Erythroblast (primary cell): ENCODE results near the gene SPATA9.

Experiments
- DNase-seq, 2 experiments: peaks; one replicate each; lab custom pipeline; 2025; lab: John Stamatoyannopoulos, UW
- GATA1 ChIP-seq: IDR thresholded peaks from 2 replicates; pipeline ENCODE4 v1.6.1; 2011; ENCODE audit warnings: low read depth, mild to moderate bottlenecking, control low read depth, low read length, moderate library complexity
- POLR2A ChIP-seq: IDR thresholded peaks from 2 replicates; pipeline ENCODE4 v1.6.1; 2011; ENCODE audit warnings: mild to moderate bottlenecking, low read length

SPATA9 gene

DNA sequence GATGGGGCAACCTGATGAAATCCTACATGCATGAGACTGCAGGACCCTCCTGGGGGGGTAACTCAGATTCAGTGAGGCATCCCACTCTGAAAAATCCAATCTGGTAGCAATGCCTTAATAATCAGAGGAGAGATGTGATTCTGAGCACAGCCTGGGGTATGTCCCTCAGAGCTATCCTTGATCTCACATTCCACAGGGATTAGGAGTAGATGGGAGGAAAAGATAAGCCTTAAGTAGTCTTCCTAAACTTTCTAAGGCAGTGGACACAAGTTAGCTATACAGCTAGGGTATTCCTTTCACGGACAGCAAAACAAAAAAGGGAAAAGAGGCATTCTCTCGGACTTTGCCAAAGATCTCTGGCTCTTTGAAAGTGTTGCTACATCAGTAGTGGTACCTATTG is 3.9 kb upstream of the SPATA9 start:
- no peak for TF ChIP-seq GATA1
- TF ChIP-seq POLR2A, result no peak
- DNase-seq, result no peak

DNA sequence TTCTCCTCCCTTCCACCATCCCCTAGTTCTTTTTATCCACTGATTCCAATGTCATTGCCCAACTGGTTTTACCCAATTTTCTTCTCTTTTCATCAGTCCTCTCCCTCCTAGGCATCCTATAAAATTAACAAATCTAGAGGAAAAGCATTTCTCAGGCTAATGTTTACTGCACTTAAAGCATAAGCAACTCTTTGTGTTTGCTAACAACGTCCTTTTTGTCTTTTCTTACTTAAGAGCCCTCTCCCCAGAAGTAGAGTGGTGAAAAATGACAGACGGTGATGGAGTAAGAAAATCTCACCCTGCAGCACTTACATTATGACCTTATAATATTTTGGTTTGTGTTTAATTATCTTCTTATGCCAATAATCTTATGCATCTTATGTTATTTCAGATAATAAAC is 1.6 kb upstream of the SPATA9 start:
- TF ChIP-seq GATA1, result no peak
- TF ChIP-seq POLR2A, result no peak
- DNase-seq, result no peak

DNA sequence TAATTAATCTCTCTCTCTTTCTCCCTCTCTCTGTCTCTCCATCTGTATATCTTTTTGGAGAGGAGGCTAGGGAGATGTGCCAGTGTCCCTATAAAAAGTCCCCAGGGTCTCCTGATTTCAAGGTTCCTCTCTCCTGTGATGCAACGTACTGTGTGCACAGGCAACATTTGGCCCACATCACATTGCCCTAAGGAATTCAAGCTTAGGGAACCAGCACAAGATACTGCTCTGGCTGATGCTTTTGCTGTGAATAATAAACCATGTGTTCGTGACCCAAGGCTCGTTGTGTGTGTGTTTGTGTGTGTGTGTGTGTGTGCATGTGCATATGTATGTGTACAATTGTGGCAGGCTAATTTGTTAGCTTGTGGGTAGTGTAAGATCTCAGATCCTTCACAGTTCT is 9.7 kb downstream of the SPATA9 start:
- TF ChIP-seq POLR2A (no peak), GATA1 (no peak)
- no peak for DNase-seq

DNA sequence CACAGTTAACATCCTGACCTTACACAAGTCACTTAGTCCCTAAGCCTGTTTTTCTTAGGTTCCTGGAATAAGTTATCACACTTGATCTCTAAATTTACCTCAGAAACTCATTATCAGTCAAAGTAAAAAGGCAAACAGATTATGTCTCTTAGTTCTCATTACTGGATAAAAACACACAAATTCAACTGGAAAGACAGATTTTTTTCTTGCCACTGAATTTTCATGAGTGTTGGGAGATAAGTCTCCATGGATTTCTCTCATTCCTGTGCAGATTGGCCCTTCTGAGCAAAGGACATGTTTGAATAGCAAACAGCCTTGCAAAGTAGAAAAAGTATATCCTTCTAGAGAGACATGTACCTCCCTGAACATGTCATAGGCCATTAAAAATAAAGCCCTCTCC is 10.2 kb downstream of the SPATA9 start:
- no peak for DNase-seq
- no peak for TF ChIP-seq POLR2A
- no peak for TF ChIP-seq GATA1

DNA sequence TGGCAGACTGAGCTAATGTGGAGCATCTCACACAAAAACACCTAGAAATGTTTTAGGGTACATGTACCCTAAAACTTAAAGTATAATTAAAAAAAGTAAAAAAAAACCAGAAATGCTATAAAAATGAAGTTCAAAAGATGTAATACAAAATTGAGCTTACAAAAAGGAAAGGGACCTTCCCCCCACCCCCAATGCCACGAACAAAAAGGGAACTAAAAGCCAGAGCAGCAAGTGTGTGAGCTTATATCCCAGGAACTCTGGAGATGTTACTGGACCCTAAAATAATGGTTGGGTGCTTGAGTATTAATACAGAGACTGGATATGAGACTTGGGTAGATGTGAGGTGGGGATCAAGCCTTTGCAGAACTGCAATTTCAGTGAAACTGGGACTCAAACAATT is 11.0 kb downstream of the SPATA9 start:
- no peak for DNase-seq
- no peak for TF ChIP-seq GATA1
- TF ChIP-seq POLR2A, result no peak

DNA sequence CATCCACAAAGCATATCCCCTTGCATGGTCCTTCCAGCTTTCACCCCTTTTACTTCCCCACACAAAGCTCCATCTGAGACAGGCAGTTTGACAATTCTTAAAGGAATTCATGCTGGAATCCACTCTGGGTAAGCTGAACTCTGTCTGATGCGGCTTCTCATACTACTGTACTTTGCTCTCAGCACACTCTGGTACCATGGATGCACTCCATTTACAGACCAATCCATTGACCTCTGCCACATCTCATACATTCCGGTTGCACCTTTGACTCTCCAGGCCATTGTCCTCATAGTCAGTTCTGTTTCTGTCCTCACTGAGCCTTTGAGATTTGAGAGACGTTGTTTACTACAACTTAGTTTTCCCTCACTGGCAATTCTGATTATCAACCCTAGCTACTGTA is 12.2 kb downstream of the SPATA9 start:
- no peak for DNase-seq

DNA sequence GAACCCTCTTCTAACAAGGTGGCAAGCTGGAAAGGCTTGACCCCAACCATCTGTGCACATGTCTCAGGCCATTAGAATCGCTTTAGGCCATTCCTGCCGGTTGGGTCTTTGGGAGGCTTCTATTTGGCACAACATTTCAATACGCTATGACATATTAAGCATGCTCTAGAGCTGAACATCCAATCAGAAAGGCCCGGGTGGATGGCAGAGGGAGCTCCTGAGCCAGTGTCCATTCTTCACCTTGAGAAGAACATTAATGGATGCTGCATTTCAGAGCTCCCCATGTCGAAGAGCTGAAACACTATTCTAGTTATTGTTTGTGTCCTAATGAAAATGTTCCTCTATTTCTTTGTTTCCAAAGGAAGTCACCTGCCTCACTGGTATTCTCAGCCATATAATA is 12.8 kb downstream of the SPATA9 start:
- TF ChIP-seq GATA1 (no peak), POLR2A (no peak)

More for the DNA sequence above, 12.2 kb downstream of the SPATA9 start:
- TF ChIP-seq POLR2A (no peak), GATA1 (no peak)

DNA sequence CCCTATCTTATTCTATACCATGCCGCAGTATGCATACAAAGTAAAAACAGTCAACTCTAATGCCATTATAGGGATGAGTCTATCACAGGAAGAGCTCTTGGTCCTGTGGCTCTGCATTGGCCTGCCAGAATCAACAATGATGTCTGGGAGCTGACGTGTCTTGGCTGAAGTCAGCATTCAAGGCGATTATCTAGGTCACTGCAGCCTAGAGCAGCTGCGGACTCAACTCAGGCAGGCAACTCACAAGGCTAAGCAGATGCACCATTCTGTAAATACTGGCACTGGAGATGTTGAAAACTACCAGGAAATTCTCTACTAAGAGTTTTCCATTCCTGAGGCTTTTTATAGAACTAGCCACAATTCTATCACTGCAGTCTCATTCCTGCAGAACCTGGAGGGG is 13.3 kb downstream of the SPATA9 start:
- DNase-seq, result no peak
- TF ChIP-seq POLR2A (peak; percentile 23), GATA1 (no peak)

More for the DNA sequence above, 12.8 kb downstream of the SPATA9 start:
- no peak for DNase-seq

DNA sequence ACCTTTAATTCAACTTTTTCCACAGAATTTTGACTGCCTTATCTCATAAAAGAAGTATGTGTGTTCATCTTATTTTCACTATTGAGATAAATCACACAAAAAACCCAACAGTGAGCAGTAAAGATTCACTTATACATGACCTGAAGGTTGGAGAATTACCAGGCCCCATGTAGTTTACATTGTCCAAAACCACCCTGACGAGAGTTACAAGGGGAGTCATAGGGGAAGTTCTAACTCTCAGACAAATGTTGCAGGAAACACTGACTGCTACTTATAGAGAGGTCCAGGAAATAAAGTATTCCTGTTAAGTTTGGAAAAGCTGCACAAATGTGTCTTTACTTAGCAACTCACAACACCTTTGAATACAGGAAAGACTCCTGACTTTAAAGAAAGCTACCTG is 14.1 kb downstream of the SPATA9 start:
- TF ChIP-seq GATA1, result no peak
- TF ChIP-seq POLR2A, result no peak
- no peak for DNase-seq

DNA sequence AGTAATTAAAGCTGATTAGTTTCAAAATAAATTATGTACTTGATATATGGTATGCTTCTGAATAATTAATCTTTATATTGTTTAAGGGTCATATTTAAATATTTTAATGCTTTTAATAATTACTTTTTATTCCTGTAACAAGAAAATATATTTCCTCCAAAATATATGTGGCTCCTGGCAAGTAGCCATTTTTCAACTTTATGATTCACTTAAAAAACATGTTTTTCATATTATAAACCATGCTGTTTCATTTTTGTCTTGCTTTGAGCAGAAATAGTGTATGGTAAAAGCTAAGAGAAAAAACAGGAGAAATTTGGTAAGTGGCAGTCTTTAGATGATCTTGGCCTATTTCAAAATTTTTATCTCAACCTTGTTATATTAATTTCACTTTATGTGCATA is 14.6 kb downstream of the SPATA9 start:
- TF ChIP-seq POLR2A (no peak), GATA1 (no peak)
- no peak for DNase-seq

DNA sequence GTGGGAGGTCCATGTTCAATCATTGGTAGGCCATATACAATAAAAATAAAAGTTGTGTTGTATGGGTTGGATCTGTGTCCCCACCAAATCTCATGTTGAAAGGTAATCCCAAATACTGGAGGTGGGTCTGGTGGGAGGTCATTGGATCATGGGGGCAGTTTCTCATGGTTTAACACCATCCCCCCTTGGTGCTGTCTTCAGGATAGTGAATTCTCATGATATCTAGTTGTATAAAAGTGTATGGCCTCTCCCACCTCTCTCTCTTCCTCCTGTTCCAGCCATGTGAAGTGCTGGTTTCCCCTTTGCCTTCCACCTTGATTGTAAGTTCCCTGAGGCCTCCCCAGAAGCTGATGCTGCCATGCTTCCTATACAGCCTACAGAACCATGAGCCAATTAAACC is 15.1 kb downstream of the SPATA9 start:
- TF ChIP-seq GATA1, result no peak
- TF ChIP-seq POLR2A, result no peak
- no peak for DNase-seq

DNA sequence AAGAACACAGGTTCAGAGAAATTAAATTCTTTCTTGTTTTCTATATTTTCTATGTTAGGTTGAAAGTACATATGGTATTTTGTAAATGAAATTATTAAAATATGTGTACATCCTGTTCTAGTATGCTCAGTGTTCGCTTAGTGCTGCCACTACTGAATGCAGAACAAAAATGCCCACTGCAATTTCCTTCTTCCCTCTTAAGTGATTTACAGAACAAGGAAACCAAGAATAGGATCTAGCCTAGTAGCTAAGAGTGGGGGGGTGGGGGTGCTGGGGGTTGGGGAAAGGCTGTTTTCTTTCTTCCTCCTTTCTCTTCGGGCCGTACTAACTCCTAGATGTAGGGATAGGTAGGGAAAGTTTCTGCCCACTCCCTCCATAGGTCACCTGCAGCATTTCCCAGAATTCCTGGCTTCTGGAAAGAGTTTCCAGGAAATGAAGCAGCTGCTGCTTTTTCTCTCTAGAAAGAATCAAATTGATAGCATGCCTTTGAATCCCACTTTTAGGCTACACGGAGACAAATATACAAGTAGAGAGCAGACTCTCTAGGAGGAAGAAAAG is 15.7 kb downstream of the SPATA9 start:
- no peak for DNase-seq
- TF ChIP-seq POLR2A, result no peak
- TF ChIP-seq GATA1, result no peak

DNA sequence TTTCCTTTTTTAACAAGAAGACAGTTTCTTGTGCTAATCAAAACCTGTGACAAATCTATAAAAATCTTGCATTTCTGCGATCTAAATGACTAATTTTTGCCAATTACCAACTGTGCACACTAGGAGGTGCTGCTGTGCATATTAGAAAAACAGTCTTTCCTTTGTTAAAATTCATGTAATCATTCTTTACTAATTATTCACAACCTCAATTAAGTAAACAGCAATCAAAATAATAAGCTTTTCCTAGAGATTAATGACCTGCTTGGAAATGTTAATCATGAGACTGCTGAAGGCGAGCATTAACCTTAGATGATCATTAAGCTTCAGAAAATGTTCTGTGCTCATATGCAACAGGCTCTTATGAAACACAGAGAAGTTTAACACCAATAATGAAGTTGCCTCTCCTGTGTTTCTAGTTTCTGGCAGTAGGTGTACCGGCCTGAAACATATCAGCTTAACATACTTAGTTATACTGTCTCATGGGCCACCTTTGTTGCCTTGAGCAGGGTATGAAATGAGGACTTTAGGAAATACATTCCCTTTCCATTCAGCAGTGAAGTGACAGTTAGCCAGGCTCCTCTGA is 18.5 kb downstream of the SPATA9 start:
- no peak for TF ChIP-seq GATA1
- TF ChIP-seq POLR2A, result peak; percentile 44
- peak; percentile 58 to 78 for DNase-seq

DNA sequence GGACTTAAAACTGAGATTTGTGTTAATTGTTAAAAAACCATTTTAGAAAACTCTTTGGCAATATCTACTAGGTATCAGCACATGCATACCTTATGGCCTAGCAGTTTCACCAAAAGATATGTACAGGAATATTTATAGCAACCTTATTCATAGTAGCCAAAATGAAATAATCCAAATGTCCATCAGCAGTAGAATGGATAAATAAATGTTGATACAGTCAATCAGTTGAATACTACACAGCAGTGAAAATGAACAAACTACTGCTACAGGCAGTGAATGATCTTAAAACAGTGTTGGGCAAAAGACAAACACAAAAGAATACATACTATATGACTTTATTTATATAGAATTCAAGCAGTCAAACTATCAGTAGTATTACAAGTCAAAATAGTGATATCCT is 19.8 kb downstream of the SPATA9 start:
- DNase-seq, result no peak
- TF ChIP-seq GATA1 (no peak), POLR2A (peak; percentile 43)

DNA sequence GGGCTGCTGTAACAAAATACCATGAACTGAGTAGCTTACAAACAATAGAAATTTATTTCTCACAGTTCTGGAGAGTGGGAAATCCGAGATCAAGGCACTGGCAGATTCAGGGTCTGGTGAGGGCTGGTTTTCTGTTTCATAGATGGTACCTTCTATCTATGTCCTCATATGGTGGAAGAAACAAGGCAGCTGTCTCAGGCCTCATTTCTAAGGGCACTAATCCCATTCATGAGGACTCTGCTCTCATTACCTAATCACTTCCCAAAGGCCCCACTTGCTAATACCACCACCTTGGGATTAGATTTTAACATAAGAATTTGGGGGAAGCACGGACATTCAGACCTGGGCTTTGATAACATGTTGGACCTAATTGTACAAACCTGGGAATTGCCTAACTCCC is 22.7 kb downstream of the SPATA9 start:
- TF ChIP-seq GATA1 (no peak), POLR2A (peak; percentile 42)
- no peak for DNase-seq

DNA sequence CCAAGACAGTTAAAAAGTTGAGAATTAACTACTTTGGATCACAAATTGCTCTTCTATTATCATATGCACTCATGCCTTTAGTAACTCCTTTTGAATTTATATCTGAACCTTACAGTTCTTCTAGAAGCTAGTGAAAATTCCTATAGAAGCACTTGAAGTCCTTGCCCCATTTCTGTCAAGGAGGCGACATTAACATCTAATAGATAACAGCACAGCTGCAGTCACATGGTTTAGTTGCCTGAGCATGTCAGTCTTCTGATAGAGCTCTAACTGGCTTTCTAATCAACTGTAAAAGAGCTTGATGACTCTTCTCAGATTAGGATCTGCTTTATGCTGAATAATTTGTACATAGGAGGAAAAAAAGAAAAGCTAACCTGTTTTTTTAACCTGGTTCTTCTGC is 27.2 kb downstream of the SPATA9 start:
- peak; percentile 81 to 91 for DNase-seq
- no peak for TF ChIP-seq GATA1
- TF ChIP-seq POLR2A, result peak; percentile 52
